Measurements from ENCODE around the gene WFDC1.

Gene WFDC1, protein sequence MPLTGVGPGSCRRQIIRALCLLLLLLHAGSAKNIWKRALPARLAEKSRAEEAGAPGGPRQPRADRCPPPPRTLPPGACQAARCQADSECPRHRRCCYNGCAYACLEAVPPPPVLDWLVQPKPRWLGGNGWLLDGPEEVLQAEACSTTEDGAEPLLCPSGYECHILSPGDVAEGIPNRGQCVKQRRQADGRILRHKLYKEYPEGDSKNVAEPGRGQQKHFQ

DNA sequence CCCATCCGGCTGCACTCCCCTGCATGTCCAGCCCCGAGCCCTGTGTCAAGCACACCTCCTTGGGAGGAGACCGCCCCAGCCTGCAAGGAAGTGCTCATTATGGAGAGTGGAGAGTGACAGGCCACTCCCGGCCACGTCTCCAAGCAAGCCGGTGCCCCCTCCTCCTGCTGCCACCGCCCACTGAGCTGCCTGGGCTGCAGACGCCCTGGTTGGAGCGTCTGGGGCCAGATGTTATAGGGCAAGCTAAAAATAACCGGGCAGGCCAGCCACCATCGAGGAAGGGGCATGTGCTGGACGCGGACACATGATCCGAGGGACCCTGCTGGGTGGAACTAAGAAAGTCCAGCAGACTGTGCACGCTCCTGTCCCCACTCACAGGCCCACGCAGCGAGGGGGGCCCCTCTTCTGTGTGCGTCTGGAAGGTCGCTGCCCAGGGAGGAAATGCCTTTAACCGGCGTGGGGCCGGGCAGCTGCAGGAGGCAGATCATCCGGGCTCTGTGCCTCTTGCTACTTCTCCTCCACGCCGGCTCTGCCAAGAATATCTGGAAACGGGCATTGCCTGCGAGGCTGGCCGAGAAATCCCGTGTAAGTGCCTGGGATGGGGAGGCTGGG is at the start of gene WFDC1:
Gene WFDC1 (plus strand): TSS at position 348 of the 612 bp plus-strand sequence. CDS start 94 bp downstream, at position 442.
- no peak for TF ChIP-seq POLR2A (IDR thresholded peaks at IDR 0.05; ENCODE audit: low read depth, low read length)
- FAIRE-seq (no peak), DNase-seq (ENCODE audit: insufficient read length, low spot score) (no peak)

DNA sequence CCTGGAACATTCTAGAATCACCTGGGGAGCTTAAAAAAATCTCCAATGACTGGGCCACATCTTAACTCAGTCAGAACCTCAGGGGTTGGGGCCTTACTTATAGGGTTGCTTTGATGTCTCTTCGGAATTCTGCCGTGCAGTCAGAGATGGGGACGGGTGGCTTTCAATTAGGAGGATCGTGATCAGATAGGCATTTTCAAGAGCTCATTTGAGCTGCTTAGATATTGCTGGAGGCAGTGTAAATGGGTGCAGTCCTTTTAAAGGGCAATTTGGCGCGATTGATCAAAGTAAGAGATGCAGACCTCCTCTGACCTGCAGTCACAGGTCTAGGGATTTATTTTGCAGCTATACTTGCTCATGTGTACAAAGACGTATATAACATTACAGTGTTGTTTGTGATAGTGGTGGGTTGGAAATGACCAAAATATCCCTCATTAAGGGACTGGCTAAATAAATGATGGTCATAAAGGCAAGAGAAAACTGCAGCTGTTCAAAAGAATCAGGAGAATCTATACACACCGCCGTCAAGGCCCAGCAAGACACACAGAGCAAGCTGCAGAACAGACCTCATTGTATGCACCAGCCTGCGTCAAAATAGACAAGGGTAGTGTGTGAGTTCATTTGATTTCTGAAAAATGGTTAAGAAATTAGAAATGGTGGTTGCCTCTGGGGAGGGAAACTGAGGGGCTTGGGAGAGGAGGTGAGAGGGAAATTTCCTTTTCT is 48.6 kb upstream of the WFDC1 start:
- DNase-seq (ENCODE audit: insufficient read length, low spot score) (no peak), FAIRE-seq (no peak)
- TF ChIP-seq POLR2A (IDR thresholded peaks at IDR 0.05; ENCODE audit: low read depth, low read length), result no peak

DNA sequence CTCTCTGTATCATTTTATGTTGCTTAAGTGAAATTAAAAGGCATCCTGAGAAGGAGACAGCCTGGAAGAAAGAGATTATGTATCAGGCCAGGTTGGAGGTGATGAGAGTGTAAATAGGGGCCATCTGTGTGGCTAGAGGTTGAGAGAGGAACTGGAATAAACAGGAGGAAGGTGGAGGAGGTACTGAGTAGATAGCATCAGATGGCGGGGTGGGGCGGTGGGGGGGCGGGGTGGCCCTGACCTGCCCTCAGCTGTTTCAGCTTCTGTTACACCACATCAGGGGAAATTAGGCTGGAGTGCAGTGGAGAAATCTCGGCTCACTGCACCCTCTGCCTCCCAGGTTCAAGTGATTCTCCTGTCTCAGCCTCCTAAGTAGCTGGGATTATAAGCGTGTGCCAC is 48.0 kb upstream of the WFDC1 start:
- FAIRE-seq (no peak), DNase-seq (ENCODE audit: insufficient read length, low spot score) (no peak)
- TF ChIP-seq POLR2A (IDR thresholded peaks at IDR 0.05; ENCODE audit: low read depth, low read length), result no peak

DNA sequence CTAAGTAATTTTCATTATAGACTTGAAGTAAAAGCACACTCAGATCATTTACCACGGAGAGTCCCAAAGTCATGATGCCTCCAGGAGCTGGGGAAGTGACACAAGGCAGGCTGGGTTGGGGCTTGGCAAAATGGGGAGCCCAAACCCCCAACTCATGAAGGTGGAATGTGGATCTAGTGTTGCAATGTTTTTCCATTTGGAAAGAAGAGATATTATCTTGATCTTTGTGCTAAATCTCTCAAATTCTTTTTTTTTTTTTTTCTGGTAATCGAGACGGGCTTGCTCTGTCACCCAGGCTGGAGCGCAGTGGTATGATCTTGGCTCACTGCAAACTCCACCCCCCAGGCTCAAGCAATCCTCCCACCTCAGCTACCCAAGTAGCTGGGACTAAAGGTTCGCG is 47.3 kb upstream of the WFDC1 start:
- no peak for DNase-seq (ENCODE audit: insufficient read length, low spot score)
- TF ChIP-seq POLR2A (IDR thresholded peaks at IDR 0.05; ENCODE audit: low read depth, low read length), result no peak
- FAIRE-seq, result no peak

DNA sequence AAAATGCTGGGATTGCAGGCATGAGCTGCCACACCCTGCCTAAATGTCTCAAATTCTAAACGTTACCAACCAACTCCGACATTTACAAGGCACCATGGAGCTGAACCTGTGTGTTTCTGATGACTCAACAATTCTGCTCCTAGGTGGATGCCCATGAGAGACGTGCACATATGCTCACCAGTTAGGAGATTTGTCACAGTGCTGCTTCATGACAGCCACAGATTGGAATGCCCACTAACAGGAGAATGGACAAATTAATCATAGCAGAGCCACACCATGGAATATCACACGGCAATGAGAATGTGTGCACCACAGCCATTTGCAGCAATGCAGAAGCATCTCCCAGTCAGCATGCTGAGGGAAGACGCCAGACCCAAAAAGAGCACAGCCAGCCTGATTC is 46.8 kb upstream of the WFDC1 start:
- no peak for FAIRE-seq
- no peak for TF ChIP-seq POLR2A (IDR thresholded peaks at IDR 0.05; ENCODE audit: low read depth, low read length)
- DNase-seq (ENCODE audit: insufficient read length, low spot score), result peak; percentile 62

DNA sequence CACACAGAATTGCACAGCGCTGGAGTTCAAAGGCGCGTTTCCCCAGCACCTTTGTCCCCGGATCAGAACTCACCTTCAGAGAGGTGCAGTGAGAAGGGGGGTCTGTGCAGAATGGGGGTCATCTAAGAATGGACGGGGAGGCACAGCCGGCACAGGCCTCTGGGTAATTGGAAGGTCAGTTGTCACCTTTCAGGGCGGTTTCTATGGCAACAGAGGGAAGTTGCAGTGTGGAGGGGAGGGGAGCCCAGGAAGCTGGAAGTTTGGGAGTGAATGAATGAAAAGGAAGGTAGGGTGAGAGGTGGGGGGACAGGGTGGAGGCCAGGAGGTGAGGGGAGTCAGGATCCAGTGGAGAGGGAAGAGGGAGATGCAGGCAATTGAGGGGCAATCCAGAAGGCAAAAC is 42.5 kb upstream of the WFDC1 start:
- TF ChIP-seq POLR2A (IDR thresholded peaks at IDR 0.05; ENCODE audit: low read depth, low read length), result no peak
- FAIRE-seq (no peak), DNase-seq (ENCODE audit: insufficient read length, low spot score) (no peak)

DNA sequence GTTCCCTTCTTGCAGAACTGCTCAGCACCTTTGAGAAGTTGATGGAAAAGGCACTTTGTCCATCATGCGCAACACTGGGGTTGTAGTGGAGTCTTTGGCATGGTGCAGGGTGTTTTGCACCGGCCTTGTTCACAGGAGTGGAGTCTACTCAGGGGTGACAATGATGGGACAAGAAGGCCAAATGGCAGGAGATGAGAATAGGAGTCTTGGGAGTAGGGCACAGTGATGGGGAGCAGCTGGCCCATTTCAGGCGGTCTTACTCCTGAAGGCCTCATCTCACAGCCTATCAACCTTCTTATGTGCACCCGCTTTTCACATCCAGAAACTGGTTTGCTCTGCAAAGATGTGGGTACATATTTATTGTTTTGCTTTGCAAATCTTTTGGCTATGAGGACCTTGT is 41.5 kb upstream of the WFDC1 start:
- FAIRE-seq (no peak), DNase-seq (ENCODE audit: insufficient read length, low spot score) (no peak)
- no peak for TF ChIP-seq POLR2A (IDR thresholded peaks at IDR 0.05; ENCODE audit: low read depth, low read length)

DNA sequence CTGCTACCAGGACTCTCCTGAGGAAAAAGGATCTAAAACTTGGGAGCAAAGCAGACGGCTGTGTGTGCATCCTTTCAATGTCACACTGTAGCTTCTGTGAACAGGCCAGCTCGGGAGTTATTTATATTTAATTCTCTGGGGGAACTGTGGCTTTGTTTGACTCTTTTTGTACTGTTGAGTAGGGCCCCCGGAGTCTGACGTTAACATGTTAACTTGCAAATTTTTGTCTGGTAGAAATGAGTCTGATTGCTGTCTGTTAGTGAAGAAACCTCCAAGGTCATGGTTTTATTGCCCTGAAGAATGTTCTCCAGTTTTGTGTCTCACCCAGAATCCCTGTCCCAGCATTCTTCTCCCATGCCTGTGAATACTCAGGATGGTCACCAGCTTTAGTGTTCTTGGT is 40.6 kb upstream of the WFDC1 start:
- no peak for FAIRE-seq
- DNase-seq (ENCODE audit: insufficient read length, low spot score), result no peak
- no peak for TF ChIP-seq POLR2A (IDR thresholded peaks at IDR 0.05; ENCODE audit: low read depth, low read length)

DNA sequence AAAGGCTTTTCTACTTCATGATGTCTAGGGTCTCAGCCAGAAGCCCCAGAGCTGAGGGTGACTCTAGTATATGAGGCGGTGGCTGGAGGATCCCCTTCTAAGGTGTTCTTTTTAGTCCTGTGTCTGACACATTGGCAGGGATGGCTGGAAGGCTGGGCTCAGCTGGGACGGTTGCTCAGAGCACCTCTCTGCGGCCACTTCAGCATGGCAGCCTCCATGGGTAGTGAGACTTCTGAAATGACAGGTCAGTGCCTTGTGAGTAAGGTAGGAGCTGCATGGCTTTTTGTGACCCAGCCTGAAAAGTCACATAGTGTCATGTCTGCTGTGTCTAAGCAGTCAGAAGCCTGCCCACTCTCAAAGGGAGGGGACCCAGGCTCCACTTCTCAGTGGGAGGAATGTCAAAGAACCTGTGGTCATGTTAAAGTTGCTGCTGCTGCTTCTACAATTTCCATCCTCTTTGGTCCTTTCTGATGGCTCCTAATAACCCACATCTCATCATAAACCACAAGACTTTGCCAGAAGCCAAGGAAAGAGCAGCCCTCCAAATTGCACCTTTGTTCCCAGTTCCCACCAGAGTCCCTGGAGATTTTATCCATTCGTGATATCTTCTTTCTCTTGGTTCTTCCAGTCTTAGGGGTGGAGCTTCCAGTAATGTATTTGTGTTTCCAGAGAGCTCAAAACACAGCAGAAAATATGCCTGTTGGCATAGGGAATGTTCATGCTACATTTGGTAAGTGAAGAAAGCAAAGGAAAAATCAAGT is 39.4 kb upstream of the WFDC1 start:
- TF ChIP-seq POLR2A (IDR thresholded peaks at IDR 0.05; ENCODE audit: low read depth, low read length), result no peak
- FAIRE-seq, result no peak
- DNase-seq (ENCODE audit: insufficient read length, low spot score), result no peak

DNA sequence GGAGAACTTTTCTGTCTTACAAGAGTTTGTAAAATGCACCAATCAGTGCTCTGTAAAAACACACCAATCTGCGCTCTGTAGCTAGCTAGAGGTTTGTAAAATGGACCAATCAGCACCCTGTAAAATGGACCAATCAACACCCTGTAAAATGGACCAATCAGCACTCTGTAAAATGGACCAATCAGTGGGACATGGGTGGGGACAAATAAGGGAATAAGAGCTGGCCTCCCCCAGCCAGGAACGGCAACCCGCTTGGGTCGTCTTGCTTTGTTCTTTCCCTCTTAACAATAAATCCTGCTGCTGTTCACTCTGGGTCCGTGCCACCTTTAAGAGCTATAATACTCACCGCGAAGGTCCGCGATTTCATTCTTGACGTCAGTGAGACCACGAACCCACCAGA is 36.4 kb upstream of the WFDC1 start:
- FAIRE-seq (no peak), DNase-seq (ENCODE audit: insufficient read length, low spot score) (no peak)
- no peak for TF ChIP-seq POLR2A (IDR thresholded peaks at IDR 0.05; ENCODE audit: low read depth, low read length)

DNA sequence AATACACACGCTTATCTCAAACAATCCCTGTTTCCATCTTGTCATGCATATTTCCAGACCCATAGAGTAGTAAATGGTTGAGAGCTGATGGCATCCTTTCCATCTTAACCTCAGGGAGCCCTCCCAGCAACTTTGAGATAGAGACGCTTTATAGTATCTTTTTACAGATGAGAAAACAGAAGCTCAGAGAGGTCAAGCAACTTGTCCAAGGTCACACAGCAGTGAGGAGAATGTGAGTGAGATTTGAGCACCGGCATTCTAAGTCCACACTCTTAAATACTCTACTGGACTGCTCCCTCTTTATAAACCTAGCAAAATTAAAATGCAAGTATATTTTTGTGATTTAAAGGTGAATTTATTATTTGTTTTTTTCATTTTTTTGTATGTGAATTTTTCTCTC is 35.0 kb upstream of the WFDC1 start:
- no peak for FAIRE-seq
- DNase-seq (ENCODE audit: insufficient read length, low spot score), result no peak
- TF ChIP-seq POLR2A (IDR thresholded peaks at IDR 0.05; ENCODE audit: low read depth, low read length), result no peak

DNA sequence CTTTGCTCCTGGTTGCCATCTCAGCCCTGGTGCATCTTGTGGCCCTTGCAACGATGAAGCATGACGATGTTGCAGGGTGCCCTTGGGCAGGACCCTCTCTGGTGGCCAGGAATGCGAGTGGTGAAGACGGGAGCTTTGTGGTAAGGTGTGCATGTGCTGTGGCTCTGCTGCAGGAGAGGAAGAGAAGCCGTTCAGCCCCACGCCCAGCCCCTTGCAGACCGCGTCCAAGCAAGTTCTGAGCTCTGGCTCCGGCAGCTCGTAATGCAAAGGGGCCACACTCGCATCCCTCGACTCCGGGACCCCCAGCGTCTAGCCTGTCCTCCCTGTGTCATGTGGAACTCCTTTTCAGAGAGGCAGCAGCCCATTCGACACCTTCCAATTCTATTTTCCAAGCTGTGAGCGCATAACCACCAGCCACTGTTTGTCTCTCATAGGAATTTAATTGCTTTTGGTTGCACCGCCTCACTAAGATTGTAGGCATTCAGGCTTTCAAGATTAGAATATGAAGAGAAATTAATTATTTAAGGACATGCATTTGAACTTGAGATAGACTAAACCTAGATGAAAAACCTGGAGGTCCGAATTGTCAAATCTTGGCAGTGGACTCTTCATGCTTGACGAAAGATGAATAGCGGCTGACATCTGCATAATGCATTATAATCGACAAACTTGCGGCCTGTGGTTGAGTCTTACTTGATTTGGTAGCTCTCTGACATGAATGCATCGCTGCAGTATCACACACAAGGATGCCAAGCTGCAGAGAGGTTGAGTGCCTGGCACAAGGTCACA is 33.7 kb upstream of the WFDC1 start:
- FAIRE-seq (no peak), DNase-seq (ENCODE audit: insufficient read length, low spot score) (no peak)
- TF ChIP-seq POLR2A (IDR thresholded peaks at IDR 0.05; ENCODE audit: low read depth, low read length), result no peak

DNA sequence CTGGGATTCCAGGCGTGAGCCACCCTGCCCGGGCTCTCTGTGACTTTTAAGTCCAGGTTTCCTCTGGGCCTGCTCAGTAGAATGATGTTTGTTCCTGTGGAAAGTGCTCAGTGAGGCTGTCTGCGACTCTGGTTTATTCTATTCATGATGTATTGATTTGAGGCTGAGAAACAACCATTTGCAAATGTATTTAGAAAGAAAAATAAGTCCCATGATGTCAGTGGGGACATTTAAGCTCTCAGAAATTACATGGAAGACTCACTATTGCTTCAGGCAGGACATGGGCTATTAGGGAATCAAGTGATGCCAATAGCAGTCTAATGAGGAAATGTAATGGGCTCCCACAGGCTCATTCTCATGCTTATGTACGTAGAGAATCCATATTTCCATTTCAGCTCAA is 32.6 kb upstream of the WFDC1 start:
- no peak for FAIRE-seq
- no peak for TF ChIP-seq POLR2A (IDR thresholded peaks at IDR 0.05; ENCODE audit: low read depth, low read length)

More for the DNA sequence above, 32.6 kb upstream of the WFDC1 start:
- DNase-seq (ENCODE audit: insufficient read length, low spot score), result no peak

Data from H54 (cell line).